Mucosa of gallbladder (tissue), 1 donor: ENCODE data around the gene BLVRB. TPM values are rescaled to one million over a fixed set of nuclear protein-coding genes. Genes with fewer than 3 reads are reported as not detected.
A peak's percentile ranks its signal among the peaks of the same experiment; 100 is the strongest.
"Not testable (repeated sequence)": the region's sequence is repeated elsewhere in the genome, so short reads cannot be mapped to it uniquely, and the experiment has no call there.

Experiments
- DNase-seq: peaks from one replicate; pipeline ENCODE4 v3.0.0-alpha.2; 2020; ENCODE audit warnings: low spot score
- total RNA-seq: library from RNA; stranded (reverse); gene quantifications from one replicate; pipeline ENCODE4 v1.2.1, GENCODE V29; 2021
- donor health status: DM: no; HTN: no; CAD: no.

Gene BLVRB
- total RNA-seq, 1 donor from 2014 or later: 65.9 TPM

- no peak for DNase-seq
These were observed 14.9 kb downstream of the BLVRB start for GRCh38 chr19:40450664-40451063.

GRCh38 chr19:40449506-40449905, 16.0 kb downstream of the BLVRB start:
- no peak for DNase-seq

GRCh38 chr19:40446263-40446784, 19.2 kb downstream of the BLVRB start:
- DNase-seq: no peak

GRCh38 chr19:40445780-40446262, 19.7 kb downstream of the BLVRB start:
- no peak for DNase-seq

- DNase-seq: no peak
These were observed 20.7 kb downstream of the BLVRB start for GRCh38 chr19:40444825-40445312.

- DNase-seq: peak; percentile 97
These were observed 21.3 kb downstream of the BLVRB start, which contains the start of gene SERTAD3 for GRCh38 chr19:40444000-40444824. TSS of gene SERTAD3 (minus strand) at chr19:40444335. CDS start at chr19:40442080, 2,255 bp downstream.

GRCh38 chr19:40443131-40443999, 22.2 kb downstream of the BLVRB start:
- DNase-seq: peak; percentile 100

GRCh38 chr19:40442328-40443130, 23.0 kb downstream of the BLVRB start:
- no peak for DNase-seq

- no peak for DNase-seq
These were observed 23.8 kb downstream of the BLVRB start for GRCh38 chr19:40441719-40442253.

GRCh38 chr19:40438284-40438683, 27.3 kb downstream of the BLVRB start:
- no peak for DNase-seq

GRCh38 chr19:40433391-40434216, 31.9 kb downstream of the BLVRB start:
- DNase-seq: peak; percentile 85

GRCh38 chr19:40432760-40433159, 32.8 kb downstream of the BLVRB start:
- DNase-seq: not testable (repeated sequence)

GRCh38 chr19:40431698-40432097, 33.8 kb downstream of the BLVRB start:
- DNase-seq: no peak

GRCh38 chr19:40430242-40430641, 35.3 kb downstream of the BLVRB start:
- DNase-seq: not testable (repeated sequence)

- not testable (repeated sequence) for DNase-seq
These were observed 37.3 kb downstream of the BLVRB start for GRCh38 chr19:40428197-40428596.

GRCh38 chr19:40425450-40426287, 39.9 kb downstream of the BLVRB start, which contains the start of gene SERTAD1:
TSS of gene SERTAD1 (minus strand) at chr19:40425992. CDS start at chr19:40423546, 2,446 bp downstream.
- peak; percentile 100 for DNase-seq

- DNase-seq: no peak
These were observed 40.7 kb downstream of the BLVRB start for GRCh38 chr19:40424637-40425449.

GRCh38 chr19:40423938-40424337, 41.6 kb downstream of the BLVRB start:
- no peak for DNase-seq
